HL-60/S4 treated with phorbol 12-myristate 13-acetate at 8.2 ng/mL for 4 days and 3 days (cell line): ENCODE results near the gene DNLZ.
"Not testable (repeated sequence)": the region's sequence is repeated elsewhere in the genome, so short reads cannot be mapped to it uniquely, and the experiment has no call there.

Experiments
- in situ Hi-C: fragments of 300-500 bp; cut with MboI; formaldehyde crosslinking; loops from 2 replicates; pipeline ENCODE4 v1.15.0; 2022; ENCODE audit warnings: low sequenced_read_pairs

The DNLZ gene

DNA sequence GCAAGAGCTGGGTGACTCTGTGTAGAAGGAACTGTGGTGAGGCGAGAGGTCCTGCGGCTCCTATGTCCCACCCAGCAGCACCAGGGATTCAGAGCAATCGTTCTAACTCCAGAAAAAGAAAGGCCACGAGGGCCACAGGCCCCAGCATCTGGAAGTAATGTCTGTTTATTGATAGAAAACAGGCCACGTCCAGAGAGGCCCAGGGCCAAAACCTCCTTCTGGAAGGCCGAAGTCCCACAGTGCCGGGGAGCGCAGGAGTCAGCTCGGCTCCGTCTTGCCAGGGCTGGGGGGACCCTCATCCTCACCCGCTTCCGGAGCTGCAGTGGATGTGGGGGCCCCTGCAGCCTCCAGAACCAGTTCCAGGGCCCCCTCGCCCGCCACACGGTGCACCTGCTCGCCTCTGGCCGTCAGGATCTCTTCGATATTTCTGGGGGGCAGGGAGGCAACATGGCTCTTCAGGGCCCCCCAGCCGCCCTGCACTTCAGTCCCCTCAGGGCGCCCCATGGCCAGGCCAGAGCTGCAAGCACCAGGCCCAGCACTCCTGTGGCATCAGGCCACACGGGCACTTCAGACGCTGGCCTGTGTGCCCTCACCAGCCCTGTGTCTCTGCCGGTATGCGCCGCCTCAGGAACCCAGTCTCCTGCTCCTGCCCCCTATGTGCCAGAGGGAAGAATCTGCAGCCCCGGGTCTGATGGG is 1.6 kb downstream of the DNLZ start:
- in situ Hi-C loops = no loop called here

DNA sequence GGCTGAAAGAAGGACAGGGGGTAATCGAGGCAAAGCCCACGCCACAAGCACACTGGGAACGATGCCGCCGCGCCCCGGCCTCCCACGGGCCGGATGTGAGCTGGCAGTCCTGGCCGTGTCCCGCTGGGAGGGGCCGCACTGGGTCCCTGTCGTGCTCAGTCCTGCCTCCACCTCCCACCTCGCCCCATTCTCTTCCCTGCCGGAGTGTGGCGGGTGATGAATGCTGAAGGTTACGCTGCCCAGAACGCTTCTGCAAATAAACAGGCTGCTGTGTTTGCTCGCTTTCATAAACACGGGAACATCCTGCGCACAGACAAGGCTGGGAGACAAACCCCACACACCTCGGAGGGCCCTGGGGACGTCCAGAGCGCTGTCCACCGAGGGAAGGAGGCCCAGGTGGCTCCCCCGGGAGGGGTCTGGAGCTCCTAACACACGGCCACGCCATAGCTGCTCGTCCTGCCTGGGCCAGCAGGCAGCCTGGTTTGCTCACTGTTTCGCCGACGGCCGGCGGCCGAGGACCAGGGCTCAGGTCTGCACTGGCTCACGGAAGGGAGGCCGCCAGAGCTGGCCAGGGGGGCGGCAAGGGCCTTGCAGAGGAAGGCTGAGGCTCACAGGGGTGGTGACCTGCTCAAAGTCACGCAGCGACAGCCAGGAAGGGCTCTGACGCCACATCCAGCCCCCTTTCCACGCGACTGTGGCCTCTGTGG is 2.3 kb downstream of the DNLZ start:
- in situ Hi-C loops = no loop called here

DNA sequence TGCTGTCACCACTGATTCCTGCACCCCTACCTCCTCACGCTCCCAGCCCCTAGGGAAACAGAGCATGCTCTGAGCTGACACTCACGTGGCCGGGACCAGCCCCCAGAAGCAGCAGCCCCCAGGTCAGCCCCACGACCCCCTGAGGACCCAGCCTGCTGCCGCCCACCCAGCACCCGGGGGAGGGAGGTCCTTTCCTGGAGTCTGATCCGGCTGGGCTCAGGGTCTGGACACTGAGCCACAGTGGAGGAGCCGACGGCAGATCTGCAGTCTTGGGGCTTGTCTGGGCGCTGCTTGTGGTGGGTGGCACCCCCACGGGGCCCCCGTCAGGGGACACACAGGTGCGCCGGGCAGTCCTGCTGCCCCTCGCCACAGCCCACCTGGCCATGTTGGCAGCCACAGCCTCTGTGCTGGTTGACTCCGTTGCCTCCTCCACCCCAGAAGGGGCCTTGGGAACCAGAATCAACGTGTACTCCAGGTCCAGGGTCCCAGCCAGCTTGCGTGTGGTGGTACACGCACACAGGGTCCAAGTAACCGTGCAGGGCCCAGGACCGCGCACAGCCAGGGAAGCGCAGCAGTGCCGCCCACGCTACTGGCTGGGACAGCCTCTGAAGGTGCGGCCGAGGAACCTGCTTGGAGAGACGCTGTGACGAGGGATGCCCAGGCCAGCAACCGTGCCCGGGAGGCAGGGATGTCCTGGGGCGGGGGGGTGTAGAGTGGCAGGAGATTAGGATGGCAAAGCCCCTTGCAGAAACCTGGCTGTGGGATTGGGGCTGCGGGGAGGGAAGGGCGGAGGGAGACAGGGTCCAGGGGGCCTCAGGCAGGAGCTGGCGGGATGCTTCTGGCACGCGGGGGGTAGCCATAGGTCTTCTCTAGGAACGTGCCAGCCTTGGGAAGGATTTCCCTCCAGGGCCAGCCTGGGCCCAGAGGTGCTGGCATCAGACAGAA is 3.5 kb downstream of the DNLZ start:
- in situ Hi-C loops = no loop called here

DNA sequence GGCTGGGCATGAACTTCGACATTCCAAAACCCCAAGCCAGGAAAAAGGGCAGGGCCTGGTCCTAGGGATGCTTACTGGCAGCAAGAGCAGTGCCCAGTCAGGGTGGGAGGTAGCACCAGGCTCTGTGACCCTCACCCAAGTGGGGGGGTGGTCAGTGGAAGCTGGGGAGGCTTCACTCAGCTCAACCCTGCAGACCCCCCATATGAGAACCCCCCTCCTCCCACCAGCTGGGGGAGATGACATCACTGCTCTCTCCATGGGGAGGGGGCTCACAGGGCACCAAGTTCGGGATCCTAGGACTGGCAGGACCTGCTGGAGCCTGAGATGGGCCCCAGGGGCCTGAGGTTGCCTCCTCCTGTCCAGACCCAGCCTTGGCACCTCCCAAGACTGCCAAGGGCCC is 4.7 kb downstream of the DNLZ start:
- in situ Hi-C loops = no loop called here

DNA sequence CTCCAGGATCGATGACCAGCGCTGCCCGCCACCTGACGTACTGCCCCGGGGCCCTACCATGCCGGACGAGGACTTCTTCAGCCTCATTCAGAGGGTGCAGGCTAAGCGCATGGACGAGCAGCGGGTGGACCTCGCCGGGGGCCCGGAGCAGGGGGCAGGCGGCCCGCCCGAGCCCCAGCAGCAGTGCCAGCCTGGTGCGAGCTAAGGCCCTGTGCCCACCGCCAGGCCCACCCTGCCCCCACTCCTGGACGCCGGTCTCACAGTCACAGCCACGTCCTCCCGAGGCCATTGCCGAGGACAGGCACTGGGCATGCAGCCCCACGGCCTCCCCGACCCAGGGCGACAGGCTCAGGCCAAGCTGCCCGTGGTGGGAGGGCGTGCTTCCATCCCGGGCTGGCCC is 5.5 kb downstream of the DNLZ start:
- in situ Hi-C loops = no loop called here

DNA sequence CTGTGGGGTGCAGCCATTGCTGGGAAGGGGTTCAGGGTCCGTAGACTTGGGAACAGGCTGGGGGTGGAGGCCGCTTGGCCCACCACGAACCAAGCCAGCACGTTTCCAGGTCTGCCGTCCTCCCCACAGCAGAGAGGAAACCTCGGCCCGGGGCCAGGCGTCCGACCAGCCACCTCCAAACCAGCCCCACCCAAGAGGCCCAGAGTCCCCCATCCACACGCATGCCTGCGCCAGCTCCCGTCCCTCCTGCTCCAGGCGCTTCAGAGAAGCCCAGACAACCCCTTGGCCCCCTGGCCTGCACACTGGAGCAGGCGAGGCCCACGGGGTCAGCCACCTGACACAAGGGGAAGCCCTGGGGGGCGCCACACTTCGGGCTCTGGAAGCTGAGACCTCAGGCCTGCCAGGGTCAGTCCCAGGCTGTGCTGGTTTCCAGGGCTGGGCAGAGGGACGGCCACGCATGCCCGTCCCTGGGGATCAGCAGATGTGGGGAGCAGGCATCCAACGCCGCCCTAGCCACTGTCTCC is 6.3 kb downstream of the DNLZ start:
- in situ Hi-C loops = no loop called here

DNA sequence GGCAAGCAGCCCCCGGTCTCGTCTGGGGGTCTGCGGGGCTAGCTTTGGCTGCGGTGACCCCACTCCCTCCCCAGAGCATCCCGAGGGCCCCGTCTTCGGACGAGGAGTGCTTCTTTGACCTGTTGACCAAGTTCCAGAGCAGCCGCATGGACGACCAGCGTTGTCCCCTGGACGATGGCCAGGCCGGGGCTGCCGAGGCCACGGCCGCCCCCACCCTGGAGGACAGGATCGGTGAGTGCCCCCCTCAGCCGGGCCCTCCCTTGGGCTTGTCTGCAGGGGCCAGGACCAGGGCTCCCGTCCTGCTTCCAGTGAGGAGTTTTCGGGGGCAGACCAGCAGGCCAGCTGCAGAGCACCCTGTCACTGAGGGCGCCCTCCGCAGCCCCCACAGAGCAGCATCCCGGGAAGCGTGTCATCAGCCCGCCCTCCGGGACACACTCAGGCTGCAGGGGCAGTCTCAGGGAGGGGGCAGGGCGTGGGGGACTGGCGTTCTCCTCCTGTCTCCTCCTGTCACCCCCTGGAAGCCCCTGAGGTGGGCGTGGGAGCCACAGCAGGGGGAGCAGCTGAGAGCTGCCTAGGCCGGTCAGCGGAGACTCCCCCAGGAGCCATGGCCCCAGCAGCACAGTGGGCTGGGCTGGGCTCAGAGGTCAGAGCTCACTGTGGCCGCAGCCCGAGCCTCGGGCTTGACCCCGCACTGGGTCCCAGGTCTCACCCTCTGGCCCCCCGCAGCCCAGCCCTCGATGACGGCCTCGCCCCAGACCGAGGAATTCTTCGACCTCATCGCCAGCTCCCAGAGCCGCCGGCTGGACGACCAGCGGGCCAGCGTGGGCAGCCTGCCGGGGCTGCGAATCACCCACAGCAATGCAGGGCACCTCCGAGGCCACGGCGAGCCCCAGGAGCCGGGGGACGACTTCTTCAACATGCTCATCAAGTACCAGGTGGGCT is 7.7 kb downstream of the DNLZ start:
- in situ Hi-C loops = no loop called here

DNA sequence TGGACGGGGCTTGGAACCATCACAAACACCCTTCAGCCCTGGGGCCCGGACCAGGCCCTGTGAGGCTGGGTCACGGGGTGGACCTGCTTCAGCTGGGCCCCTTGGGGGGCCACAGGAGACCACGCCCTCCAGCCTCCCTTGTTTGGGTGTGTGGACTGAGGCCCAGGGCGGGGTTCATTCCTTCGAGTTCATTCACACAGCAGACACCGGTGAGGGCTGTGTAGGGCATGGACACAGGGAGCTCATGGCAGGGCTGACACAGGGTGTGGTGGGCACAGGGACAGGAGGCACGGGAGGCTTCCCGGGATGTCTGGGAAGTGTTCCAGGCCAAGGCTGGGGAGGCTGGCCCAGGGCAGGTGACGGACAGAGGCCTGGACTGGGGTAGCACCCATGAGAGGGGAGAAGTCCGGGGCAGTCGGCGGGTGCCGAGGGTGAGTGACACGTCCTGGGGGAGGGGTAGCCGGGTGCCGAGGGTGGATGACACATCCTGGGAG is 8.9 kb downstream of the DNLZ start:
- in situ Hi-C loops = no loop called here

DNA sequence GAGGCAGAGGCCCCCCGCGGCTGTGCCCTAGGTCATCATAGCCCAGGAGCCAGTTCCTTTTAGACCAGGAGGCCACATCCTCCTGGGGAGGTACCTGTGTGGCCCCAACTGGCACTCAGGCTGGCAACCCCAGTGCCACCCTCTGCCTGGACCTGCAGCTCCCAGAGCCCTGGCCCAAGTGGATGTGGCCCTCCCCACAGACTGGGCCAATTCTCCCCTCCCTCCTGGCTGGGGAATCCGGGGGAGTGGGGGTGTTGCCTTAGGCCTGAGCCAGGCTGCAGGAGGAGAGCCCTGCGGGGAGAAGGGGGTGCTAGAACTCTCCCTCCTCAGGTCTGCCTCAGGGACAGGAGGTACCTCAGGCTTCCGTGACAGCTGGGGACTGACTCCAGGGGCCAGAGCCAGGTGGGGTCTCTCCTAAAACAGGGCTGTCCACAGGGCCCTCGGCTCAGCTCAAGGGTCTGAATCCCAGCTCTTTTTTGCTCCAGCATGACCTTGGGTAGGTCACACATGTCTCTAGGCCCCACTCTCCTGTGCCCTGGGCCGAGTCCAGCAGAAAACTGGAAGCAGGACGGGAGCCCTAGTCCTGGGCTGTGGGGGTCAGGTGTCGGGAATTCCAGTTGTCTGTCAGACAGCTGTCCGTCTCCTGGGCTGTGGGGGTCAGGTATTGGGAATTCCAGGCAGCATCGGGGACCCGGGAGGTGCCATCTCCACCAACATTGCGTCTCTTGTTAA is 9.6 kb downstream of the DNLZ start:
- in situ Hi-C loops = no loop called here

DNA sequence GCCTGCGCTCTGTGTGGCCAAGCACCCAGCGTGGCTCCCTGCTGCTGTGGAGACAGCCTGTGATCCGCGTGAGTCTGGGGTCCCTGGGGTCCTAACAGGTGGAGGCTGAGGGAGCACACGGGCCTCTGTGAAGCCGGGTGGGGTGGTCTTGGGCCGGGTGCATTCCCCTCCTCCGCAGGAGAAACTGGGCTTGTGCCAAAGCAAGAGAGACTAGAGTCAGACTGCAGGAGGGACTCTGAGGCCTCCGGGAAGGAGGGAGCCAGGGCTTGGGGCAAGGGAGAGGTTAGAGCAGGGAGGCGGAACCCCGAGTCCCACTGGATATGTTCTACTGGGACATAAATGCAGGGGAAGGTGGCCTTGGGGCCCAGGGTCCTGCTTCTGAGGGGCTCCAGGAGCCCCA is 10.5 kb downstream of the DNLZ start:
- in situ Hi-C loops = no loop called here

DNA sequence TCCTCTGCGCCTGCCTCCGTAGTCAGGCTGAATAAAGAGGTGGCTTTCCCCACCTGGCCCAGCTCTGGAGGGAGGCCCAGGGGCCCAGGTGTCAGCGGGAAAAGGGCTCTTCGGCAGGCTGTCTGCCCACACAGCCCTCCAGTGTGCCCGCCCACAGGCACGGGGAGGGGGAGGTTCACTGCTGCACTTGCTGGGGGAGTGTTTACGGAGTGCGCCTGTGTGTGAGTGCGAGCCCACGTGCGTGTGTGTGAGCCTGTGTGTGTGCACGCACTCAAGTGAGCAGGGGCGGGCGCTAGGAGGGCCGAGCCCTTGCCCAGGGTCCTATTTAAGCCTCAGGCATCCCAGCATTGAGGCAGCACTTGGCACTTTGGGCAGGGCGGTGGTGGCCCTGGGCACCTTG is 10.9 kb downstream of the DNLZ start:
- in situ Hi-C loops = no loop called here

DNA sequence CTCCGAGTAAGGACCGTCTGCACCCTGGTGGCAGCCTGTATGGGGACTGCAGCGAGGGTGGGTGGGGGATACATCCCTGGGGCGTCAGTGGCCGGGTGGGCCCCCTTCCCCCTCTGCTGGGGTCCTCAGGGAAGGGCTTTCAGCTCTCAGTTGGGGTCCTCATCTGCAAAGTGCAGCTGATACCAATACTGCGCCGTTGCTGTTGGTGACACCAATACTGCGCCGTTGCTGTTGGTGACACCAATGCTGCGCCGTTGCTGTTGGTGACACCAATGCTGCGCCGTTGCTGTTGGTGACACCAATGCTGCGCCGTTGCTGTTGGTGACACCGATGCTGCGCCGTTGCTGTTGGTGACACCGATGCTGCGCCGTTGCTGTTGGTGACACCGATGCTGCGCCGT is 11.7 kb downstream of the DNLZ start:
- in situ Hi-C loops = not testable (repeated sequence)

DNA sequence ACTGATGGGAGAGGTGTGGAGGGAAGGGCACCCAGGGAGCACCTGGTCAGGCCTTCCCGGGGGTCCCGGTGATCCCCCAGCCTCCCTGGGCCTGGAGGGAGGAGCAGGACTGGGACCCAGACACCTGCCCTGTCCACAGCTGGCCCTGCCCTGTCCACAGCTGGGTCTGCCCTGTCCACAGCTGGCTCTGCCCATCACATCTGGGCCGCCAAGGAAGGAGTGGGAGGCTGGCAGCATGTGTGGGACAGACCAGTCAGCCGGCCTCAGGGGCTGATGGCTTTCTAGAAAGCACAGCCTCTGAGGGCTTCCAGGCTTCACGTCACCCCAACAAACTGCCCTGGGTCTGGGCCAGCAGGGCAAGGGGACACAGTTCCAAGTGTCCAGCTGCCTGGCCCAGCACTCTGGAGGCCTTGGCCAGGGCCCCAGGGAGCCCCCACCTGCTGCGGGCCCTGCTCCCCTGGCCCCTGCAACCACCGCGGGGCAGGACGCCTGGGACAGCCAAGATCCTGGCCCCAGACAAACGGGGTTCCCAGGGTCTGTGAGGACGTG is 12.2 kb downstream of the DNLZ start:
- in situ Hi-C loops = no loop called here

DNA sequence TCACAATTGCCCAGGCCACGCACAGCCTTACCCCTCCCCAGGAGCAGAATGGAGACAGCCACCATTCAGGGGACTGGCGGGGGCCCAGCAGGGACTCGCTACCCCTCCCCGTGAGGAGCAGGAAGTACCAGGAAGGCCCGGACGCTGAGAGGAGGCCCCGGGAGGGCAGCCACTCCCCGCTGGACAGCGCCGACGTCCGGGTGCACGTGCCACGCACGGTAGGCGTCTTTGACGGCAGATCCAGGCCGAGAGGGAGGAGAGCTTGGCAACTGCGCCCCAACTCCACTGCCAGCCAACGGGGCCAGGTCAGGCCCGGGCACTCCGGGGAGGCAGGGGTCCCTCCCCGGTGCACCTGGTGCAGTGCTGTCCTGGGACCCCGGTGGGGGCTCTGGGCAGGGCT is 14.0 kb downstream of the DNLZ start:
- in situ Hi-C loops = loop anchor here (25.0 kb wide), 1 partner anchor 288 kb away; no protein-coding TSS in a partner anchor

DNA sequence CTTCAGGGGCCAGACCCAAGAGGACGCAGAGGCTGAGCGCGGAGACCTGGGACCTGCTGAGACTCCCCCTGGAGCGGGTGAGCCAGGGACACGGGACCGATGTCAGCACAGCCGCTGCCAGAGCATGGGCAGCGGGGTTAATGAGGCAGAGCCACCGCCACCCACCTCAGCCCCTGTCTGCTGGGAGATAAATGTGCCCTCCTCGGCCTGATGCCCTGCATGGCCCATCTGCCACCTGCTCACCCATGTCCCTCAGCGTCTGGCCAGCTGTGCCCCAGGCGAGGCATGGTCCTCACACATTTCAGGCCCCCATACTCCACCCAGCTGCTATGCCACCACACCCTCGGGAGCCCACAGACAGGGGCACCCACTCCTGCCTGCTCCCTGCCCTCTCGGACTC is 14.9 kb downstream of the DNLZ start:
- in situ Hi-C loops = loop anchor here (25.0 kb wide), 1 partner anchor 289 kb away; no protein-coding TSS in a partner anchor

DNA sequence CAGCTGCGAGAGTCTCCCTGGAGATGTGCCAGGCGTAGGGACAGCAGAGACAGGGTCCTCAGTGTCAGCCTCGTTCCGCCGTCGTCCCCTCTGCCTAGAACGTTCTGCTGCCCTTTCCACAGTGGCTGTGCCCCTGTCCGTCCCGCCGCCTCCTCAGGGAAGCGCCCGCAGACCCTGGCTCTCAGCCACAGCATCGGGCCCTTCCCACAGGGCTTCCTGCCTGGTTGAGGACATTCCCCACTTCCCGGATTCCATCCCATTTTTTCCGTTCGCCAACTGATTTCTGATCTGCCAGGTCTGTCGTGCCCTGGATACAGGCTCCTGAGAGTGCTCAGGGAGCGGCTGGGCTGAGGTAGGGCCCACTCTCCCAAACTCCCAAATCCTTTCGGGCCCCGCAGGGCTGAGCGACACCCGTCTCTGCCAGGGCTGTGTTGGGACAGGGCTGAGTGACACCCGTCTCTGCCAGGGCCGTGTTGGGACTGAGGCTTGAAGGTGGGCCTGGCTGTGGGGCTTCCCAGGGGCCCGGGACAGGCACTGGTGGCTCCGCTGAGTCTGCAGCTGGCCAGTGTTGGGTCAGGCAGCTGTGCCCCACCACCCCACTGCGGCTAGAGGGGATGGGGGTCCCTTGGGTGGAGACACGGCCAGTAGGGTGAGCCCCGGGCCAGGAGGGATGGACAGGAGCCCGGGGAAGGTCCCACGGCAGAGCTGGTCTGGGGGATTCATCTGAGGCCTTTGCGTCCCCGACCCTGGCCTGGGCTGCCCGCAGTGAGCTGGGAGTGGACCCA is 15.9 kb downstream of the DNLZ start:
- in situ Hi-C loops = loop anchor here (25.0 kb wide), 1 partner anchor 290 kb away; no protein-coding TSS in a partner anchor

DNA sequence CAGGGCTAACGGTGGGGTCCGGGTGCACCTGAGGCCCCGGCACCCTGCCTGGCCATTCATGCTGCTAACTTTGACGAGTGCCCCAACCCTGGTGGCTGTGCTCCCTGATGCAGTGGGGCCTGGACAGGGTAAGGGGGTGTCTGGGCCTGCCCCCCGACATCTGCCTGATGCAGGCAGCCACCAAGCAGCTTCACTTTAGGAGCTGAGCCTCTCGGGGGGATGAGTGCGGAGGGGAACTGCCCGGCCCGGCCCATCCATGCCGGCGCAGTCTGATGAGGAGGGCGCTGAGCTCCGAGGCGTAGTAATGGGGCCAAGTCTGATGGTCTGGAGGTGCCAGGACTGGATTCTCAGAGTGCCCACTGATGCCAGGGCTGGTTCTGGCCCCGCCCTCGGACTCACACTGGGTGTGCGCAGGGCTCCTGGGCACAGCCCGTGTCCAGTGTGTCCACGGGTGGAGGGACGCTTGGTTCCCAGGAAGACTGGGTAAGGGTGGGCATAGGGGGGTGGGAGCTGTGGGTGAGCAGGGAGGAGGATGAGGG is 16.5 kb downstream of the DNLZ start:
- in situ Hi-C loops = loop anchor here (25.0 kb wide), 1 partner anchor 290 kb away; no protein-coding TSS in a partner anchor

DNA sequence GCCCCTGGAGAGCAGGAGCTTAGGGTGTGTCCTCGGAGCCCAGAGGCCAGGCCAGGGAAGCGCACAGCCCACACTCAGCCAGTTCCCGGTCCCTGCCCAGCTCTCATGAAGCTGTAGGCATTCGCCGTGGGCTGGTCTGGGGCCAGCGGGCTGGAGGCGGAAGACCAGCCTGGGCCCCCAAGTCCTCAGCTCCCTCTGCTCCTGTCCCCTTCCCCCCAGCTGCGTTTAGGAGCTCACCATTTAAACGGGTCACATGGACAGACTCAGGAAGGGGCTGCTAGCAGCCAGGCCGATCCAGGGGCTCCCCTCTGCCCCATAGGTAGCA is 17.4 kb downstream of the DNLZ start:
- in situ Hi-C loops = loop anchor here (25.0 kb wide), 1 partner anchor 291 kb away; no protein-coding TSS in a partner anchor
